Endodermal cell (in vitro differentiated cells): ENCODE results near the gene DYNC2H1. TPM values are rescaled to one million over a fixed set of nuclear protein-coding genes. Genes with fewer than 3 reads are reported as not detected.

Source experiments
- DNase-seq: peaks from one replicate; pipeline ENCODE4 v3.0.0-alpha.2; 2017
- H3K27ac ChIP-seq: 2 replicates; pipeline ENCODE4 v1.5.1; 2013; ENCODE audit warnings: mild to moderate bottlenecking, low read depth, low read length, moderate library complexity
- H3K27me3 ChIP-seq: 2 replicates; pipeline ENCODE4 v1.6.1; 2013; ENCODE audit warnings: mild to moderate bottlenecking, low read length, moderate library complexity; ENCODE audit not compliant: insufficient read depth, control insufficient read depth, poor library complexity, severe bottlenecking
- H3K36me3 ChIP-seq: 2 replicates; pipeline ENCODE4 v1.7.0; 2013; ENCODE audit warnings: mild to moderate bottlenecking, low read length, moderate library complexity; ENCODE audit not compliant: control insufficient read depth, insufficient read depth
- H3K4me1 ChIP-seq: one replicate; pipeline ENCODE4 v1.7.0; 2013; ENCODE audit warnings: low read length; ENCODE audit not compliant: control insufficient read depth, insufficient read depth
- H3K4me3 ChIP-seq: 2 replicates; pipeline ENCODE4 v1.5.1; 2013; ENCODE audit warnings: mild to moderate bottlenecking, low read length, moderate library complexity
- H3K9ac ChIP-seq: 2 replicates; pipeline ENCODE4 v1.6.1; 2013; ENCODE audit warnings: mild to moderate bottlenecking, low read length, moderate library complexity; ENCODE audit not compliant: poor library complexity, severe bottlenecking; ENCODE audit errors: extremely low read depth
- H3K9me3 ChIP-seq: 2 replicates; pipeline ENCODE4 v1.6.1; 2013; ENCODE audit warnings: mild to moderate bottlenecking, low read length, moderate library complexity; ENCODE audit not compliant: control insufficient read depth
- H3K27ac Mint-ChIP-seq: 2 replicates; pipeline ENCODE4 v1.8.0; 2020; ENCODE audit warnings: mixed read lengths
- H3K27me3 Mint-ChIP-seq: 2 replicates; pipeline ENCODE4 v1.8.0; 2021; ENCODE audit warnings: mild to moderate bottlenecking, mixed read lengths; ENCODE audit not compliant: insufficient read depth
- H3K36me3 Mint-ChIP-seq: 2 replicates; pipeline ENCODE4 v1.8.0; 2020; ENCODE audit warnings: low read depth, mixed read lengths
- H3K4me1 Mint-ChIP-seq: 2 replicates; pipeline ENCODE4 v1.8.0; 2020; ENCODE audit warnings: mixed read lengths
- H3K4me3 Mint-ChIP-seq: 2 replicates; pipeline ENCODE4 v1.8.0; 2020; ENCODE audit warnings: mild to moderate bottlenecking, moderate library complexity, mixed read lengths
- H3K9me3 Mint-ChIP-seq: 2 replicates; pipeline ENCODE4 v1.8.0; 2020; ENCODE audit warnings: mild to moderate bottlenecking, mixed read lengths
- CTCF ChIP-seq: fragments of 200-600 bp; sonication (generic); conservative IDR thresholded peaks from 2 replicates; pipeline ENCODE4 v1.5.0; 2021; ENCODE audit warnings: antibody characterized with exemption, mild to moderate bottlenecking
- WGBS, 2 experiments: methylation state at CpG; one replicate each; pipeline versions ENCODE4 v1.1.5 to v1.1.7; 2013; ENCODE audit warnings: missing lambda C conversion rate in 2 of 2, mixed read lengths in 1 of 2; ENCODE audit not compliant: insufficient coverage in 1 of 2, insufficient read length in 1 of 2; 5-methylcytosine and 5-hydroxymethylcytosine counted together
- total RNA-seq, 2 donors: library from RNA; stranded (reverse); fragmentation: NEBNext Ultra II Directional in 1 of 2; extraction: Animal tissue kit (Norgen Biotek cat#: 25700) in 1 of 2; gene quantifications; 2 replicates in 1 of 2; 3 replicates in 1 of 2; pipeline ENCODE4 v1.2.1, GENCODE V29; 2021

Gene DYNC2H1
- total RNA-seq, 2 donors from 2014 or later, result 21.1 to 31.9 TPM

GRCh38 chr11:103325686-103326069 lies 216.5 kb downstream of the DYNC2H1 start:
- no peaks in the 10 kb centered on the region for H3K9me3 Mint-ChIP-seq
- H3K4me3 Mint-ChIP-seq, result no peak overlapping the region
- Histone ChIP-seq H3K27ac (no peak overlapping the region), H3K27me3 (no peaks in the 10 kb centered on the region), H3K36me3 (peaks cover 27% of the 10 kb centered on the region), H3K9me3 (no peaks in the 10 kb centered on the region), H3K9ac (no peak overlapping the region), H3K4me1 (no peaks in the 10 kb centered on the region), H3K4me3 (no peak overlapping the region)
- TF ChIP-seq CTCF, result no peak
- H3K4me1 Mint-ChIP-seq, result peaks cover 8% of the 10 kb centered on the region
- H3K27me3 Mint-ChIP-seq, result no peaks in the 10 kb centered on the region
- WGBS, 2 experiments, result 40 to 55% methylated on average over 2 to 7 of the region's 7 CpGs
- peaks cover 4% of the 10 kb centered on the region for H3K36me3 Mint-ChIP-seq
- no peak overlapping the region for H3K27ac Mint-ChIP-seq
- peak; percentile 76 for DNase-seq

DNA sequence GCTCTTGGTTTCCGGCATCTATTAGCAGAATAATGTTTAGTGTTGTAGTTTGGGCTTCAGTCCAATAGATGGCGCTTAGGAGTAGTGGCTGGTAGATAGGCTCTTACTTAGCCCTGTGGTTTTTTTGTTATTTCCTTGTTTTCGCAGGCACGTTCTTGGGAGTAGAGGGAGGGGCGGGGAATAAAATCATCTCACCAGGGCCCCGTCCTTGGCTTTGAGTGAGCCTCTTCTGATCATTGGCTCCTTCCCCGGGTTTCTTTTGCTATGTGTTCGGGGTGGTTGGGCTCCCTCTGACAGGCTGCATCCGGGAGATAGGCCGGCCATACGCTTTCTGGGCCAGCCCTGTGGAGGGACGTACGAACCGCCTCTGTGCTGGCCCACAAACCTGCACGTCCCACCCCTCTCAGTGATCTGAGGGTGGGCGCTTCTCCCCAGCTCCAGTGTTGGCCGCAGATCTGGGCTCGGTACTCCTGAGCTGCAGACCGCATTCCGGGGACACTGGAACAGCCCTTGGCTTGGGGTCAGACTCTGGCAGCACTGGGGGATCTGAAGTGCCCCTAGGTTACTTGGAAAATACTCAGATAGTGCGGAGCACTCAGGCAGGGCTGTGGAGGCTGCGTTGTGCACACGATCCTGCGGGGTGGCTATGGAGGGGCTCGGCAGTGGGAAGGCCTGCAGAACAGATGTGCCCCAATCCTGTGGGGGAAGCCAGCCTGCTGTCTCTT lies 217.0 kb downstream of the DYNC2H1 start:
- peak; percentile 83 for DNase-seq
- Mint-ChIP-seq H3K27ac (no peak overlapping the region), H3K4me3 (no peak overlapping the region)

GRCh38 chr11:103327721-103328120 lies 218.5 kb downstream of the DYNC2H1 start:
- H3K4me3 ChIP-seq, result peak overlapping the region; percentile 4
- Mint-ChIP-seq H3K9me3 (no peaks in the 10 kb centered on the region), H3K27ac (no peak overlapping the region), H3K4me3 (no peak overlapping the region), H3K4me1 (peaks cover 8% of the 10 kb centered on the region), H3K27me3 (no peaks in the 10 kb centered on the region), H3K36me3 (peaks cover 8% of the 10 kb centered on the region)
- H3K9me3 ChIP-seq, result no peaks in the 10 kb centered on the region
- DNase-seq, result no peak
- peaks cover 21% of the 10 kb centered on the region for H3K36me3 ChIP-seq
- H3K27ac ChIP-seq, result no peak overlapping the region
- WGBS, 2 experiments, result 74 to 80% methylated on average over 1 to 5 of the region's 5 CpGs
- no peaks in the 10 kb centered on the region for H3K4me1 ChIP-seq
- TF ChIP-seq CTCF, result no peak
- H3K9ac ChIP-seq, result no peak overlapping the region
- no peaks in the 10 kb centered on the region for H3K27me3 ChIP-seq

More for the DNA sequence above, 217.0 kb downstream of the DYNC2H1 start:
- H3K4me1 ChIP-seq, result no peaks in the 10 kb centered on the region
- peaks cover 24% of the 10 kb centered on the region for H3K36me3 ChIP-seq
- no peak overlapping the region for H3K9ac ChIP-seq
- no peaks in the 10 kb centered on the region for H3K9me3 ChIP-seq
- Mint-ChIP-seq H3K9me3 (no peaks in the 10 kb centered on the region), H3K36me3 (peaks cover 4% of the 10 kb centered on the region), H3K27me3 (no peaks in the 10 kb centered on the region), H3K4me1 (peaks cover 8% of the 10 kb centered on the region)
- H3K27me3 ChIP-seq, result no peaks in the 10 kb centered on the region
- no peak overlapping the region for H3K27ac ChIP-seq
- WGBS, 2 experiments, result 80 to 98% methylated on average over 17 to 25 of the region's 25 CpGs
- no peak overlapping the region for H3K4me3 ChIP-seq
- peak; percentile 82 for TF ChIP-seq CTCF
